Endothelial cell of umbilical vein (primary cell): ENCODE measurements around the gene RPL35. TPM values are rescaled to one million over a fixed set of nuclear protein-coding genes. Genes with fewer than 3 reads are reported as not detected.

Source experiments
- BruUV-seq: library from RNA; stranded (reverse); fragments of 400-500 nt; replicated peaks from 2 replicates; lab custom pipeline; 2021; lab: Mats Ljungman, UMichigan
- CTCF ChIA-PET: fragments of 300-600, 350-600 bp; sonication (Branson Sonifier 250); formaldehyde crosslinking; loops from one replicate; lab custom pipeline; 2021; ENCODE audit warnings: antibody characterized with exemption, inconsistent platforms; lab: Charles Lee
- POLR2A ChIA-PET: fragments of 300-600, 350-600 bp; sonication (Branson Sonifier 250); formaldehyde crosslinking; loops from one replicate; lab custom pipeline; 2021; ENCODE audit warnings: antibody characterized with exemption, inconsistent platforms; lab: Charles Lee
- DNase-seq: peaks from one replicate; pipeline ENCODE4 v3.0.0-alpha.2; 2011; ENCODE audit warnings: low read depth, low spot score
- FAIRE-seq: peaks from 2 replicates; lab custom pipeline; 2011; peaks lifted over from hg19 to GRCh38; lab: Jason Lieb, UNC
- H2AFZ ChIP-seq: 2 replicates; pipeline ENCODE4 v1.6.0; 2012; ENCODE audit warnings: low read depth, low read length, control low read depth, inconsistent platforms
- H3K27ac ChIP-seq: 2 replicates; pipeline ENCODE4 v1.5.1; 2011; ENCODE audit warnings: low read depth, mild to moderate bottlenecking, control low read depth, low read length, moderate library complexity; ENCODE audit not compliant: insufficient read depth
- H3K27me3 ChIP-seq, 2 experiments: 2 replicates each; pipeline versions ENCODE4 v1.6.0 to v1.6.1; 2011; ENCODE audit warnings: low read length in 2 of 2, mixed read lengths in 1 of 2; ENCODE audit not compliant: control insufficient read depth in 2 of 2, insufficient read depth in 2 of 2
- H3K36me3 ChIP-seq, 2 experiments: 2 replicates in 1 of 2; 3 replicates in 1 of 2; pipeline ENCODE4 v1.5.1; 2011; ENCODE audit warnings: low read length in 2 of 2, mild to moderate bottlenecking in 1 of 2, moderate library complexity in 1 of 2; ENCODE audit not compliant: control insufficient read depth in 2 of 2, insufficient read depth in 2 of 2; ENCODE audit errors: extremely low read depth in 1 of 2
- H3K4me1 ChIP-seq: 3 replicates; pipeline ENCODE4 v1.5.1; 2011; ENCODE audit warnings: mild to moderate bottlenecking, low read length; ENCODE audit not compliant: control insufficient read depth, insufficient read depth; ENCODE audit errors: extremely low read depth
- H3K4me2 ChIP-seq: 2 replicates; pipeline ENCODE4 v1.6.1; 2011; ENCODE audit warnings: low read length, control low read depth, mixed read lengths; ENCODE audit not compliant: insufficient read depth
- H3K4me3 ChIP-seq, 3 experiments: fragments of 200-600 bp in 1 of 3; sonication (generic), shearing (Covaris generic) in 1 of 3; replicated peaks in 1 of 3; 2 replicates each; pipeline ENCODE4 v1.5.1; 2011 to 2016; ENCODE audit warnings: control low read depth in 3 of 3, low read length in 3 of 3, mild to moderate bottlenecking in 2 of 3, inconsistent platforms in 1 of 3, low read depth in 1 of 3, moderate library complexity in 1 of 3; ENCODE audit not compliant: insufficient read depth in 1 of 3
- H3K79me2 ChIP-seq: 2 replicates; pipeline ENCODE4 v1.6.0; 2012; ENCODE audit warnings: low read length, inconsistent platforms; ENCODE audit not compliant: control insufficient read depth, insufficient read depth
- H3K9ac ChIP-seq: replicated peaks from 2 replicates; pipeline ENCODE3; 2011; ENCODE audit warnings: low read length, control low read depth; ENCODE audit not compliant: insufficient read depth; ENCODE audit errors: extremely low read depth
- H3K9me1 ChIP-seq: replicated peaks from 3 replicates; pipeline ENCODE4 v1.6.0; 2011; ENCODE audit warnings: mild to moderate bottlenecking, low read length; ENCODE audit not compliant: control insufficient read depth, insufficient read depth; ENCODE audit errors: extremely low read depth
- H3K9me3 ChIP-seq: replicated peaks from 2 replicates; pipeline ENCODE4 v1.5.1; 2012; ENCODE audit warnings: low read length, inconsistent platforms; ENCODE audit not compliant: control insufficient read depth, insufficient read depth
- H4K20me1 ChIP-seq: replicated peaks from 2 replicates; pipeline ENCODE3; 2011; ENCODE audit warnings: mild to moderate bottlenecking, low read length; ENCODE audit not compliant: control insufficient read depth, insufficient read depth; ENCODE audit errors: extremely low read depth
- EZH2 ChIP-seq: IDR thresholded peaks from 2 replicates; pipeline ENCODE4 v1.6.1; 2012; ENCODE audit warnings: borderline replicate concordance, low read depth, mild to moderate bottlenecking, moderate library complexity, low read length, inconsistent platforms; ENCODE audit not compliant: severe bottlenecking
- FOS ChIP-seq: IDR thresholded peaks from 2 replicates; pipeline ENCODE4 v1.6.1; 2011; ENCODE audit warnings: mild to moderate bottlenecking, low read length, moderate library complexity, borderline replicate concordance; ENCODE audit not compliant: insufficient read depth
- GATA2 ChIP-seq: IDR thresholded peaks from 2 replicates; pipeline ENCODE4 v1.7.0; 2011; ENCODE audit warnings: low read depth, mild to moderate bottlenecking, moderate library complexity, mixed read lengths, low read length; ENCODE audit not compliant: insufficient read length, insufficient read depth
- JUN ChIP-seq: IDR thresholded peaks from 2 replicates; pipeline ENCODE4 v1.6.1; 2011; ENCODE audit warnings: borderline replicate concordance, low read depth; ENCODE audit not compliant: insufficient read length, insufficient read depth
- MYC ChIP-seq: IDR thresholded peaks from one replicate; pipeline ENCODE4 v1.6.1; 2011; ENCODE audit warnings: mild to moderate bottlenecking, low read depth, low read length
- POLR2A ChIP-seq: IDR thresholded peaks from 2 replicates; pipeline ENCODE4 v1.6.1; 2012; ENCODE audit warnings: low read depth, mild to moderate bottlenecking, control low read depth, low read length
- POLR2AphosphoS5 ChIP-seq: IDR thresholded peaks from 2 replicates; pipeline ENCODE4 v1.6.1; 2012; ENCODE audit warnings: low read depth, mild to moderate bottlenecking, control low read depth, low read length, moderate library complexity; ENCODE audit not compliant: insufficient read depth
- dilution Hi-C: fragments of 300-500 bp; cut with MboI; formaldehyde crosslinking; loops from one replicate; pipeline ENCODE4 v1.15.0; 2019; ENCODE audit warnings: low sequenced_read_pairs; ENCODE audit not compliant: extremely low pct_ligation_motif_present
- intact Hi-C: fragments of 100-400 bp; cut with micrococcal nuclease; formaldehyde crosslinking; loops from one replicate; pipeline ENCODE4 v1.10.0; 2022
- polyA plus RNA-seq, 4 experiments: library from polyadenylated mRNA; depleted of rRNA in 3 of 4; stranded (reverse) in 3 of 4; unstranded in 1 of 4; fragments of >200 nt; gene quantifications; 2 replicates each; pipeline versions ENCODE4 v1.2.1 to v1.2.3, GENCODE V29; 2011 to 2012; ENCODE audit warnings: missing spikeins in 1 of 4
- total RNA-seq: library from RNA; stranded (reverse); gene quantifications from 2 replicates; pipeline ENCODE4 v1.2.3, GENCODE V29; 2021
- TF ChIP-seq, protein P1 (sequence below), 2 donors: IDR thresholded peaks; 1 replicate in 1 of 2; 2 replicates in 1 of 2; pipeline ENCODE4 v1.5.1; 2011; ENCODE audit warnings: low read length in 2 of 2, mild to moderate bottlenecking in 2 of 2, moderate library complexity in 2 of 2, control low read depth in 1 of 2, inconsistent platforms in 1 of 2, low read depth in 1 of 2; ENCODE audit not compliant: insufficient read depth in 1 of 2; ENCODE audit errors: extremely low read depth in 1 of 2
- TF ChIP-seq, protein P2 (sequence below): IDR thresholded peaks from 2 replicates; pipeline ENCODE4 v1.6.1; 2011; ENCODE audit not compliant: insufficient read depth, insufficient read length

The RPL35 gene
- total and polyA plus RNA-seq, 2 donors (not counting 3 experiments of a cell fraction or from before 2014, with no cell fraction given): 1,230 to 2,206 TPM

DNA sequence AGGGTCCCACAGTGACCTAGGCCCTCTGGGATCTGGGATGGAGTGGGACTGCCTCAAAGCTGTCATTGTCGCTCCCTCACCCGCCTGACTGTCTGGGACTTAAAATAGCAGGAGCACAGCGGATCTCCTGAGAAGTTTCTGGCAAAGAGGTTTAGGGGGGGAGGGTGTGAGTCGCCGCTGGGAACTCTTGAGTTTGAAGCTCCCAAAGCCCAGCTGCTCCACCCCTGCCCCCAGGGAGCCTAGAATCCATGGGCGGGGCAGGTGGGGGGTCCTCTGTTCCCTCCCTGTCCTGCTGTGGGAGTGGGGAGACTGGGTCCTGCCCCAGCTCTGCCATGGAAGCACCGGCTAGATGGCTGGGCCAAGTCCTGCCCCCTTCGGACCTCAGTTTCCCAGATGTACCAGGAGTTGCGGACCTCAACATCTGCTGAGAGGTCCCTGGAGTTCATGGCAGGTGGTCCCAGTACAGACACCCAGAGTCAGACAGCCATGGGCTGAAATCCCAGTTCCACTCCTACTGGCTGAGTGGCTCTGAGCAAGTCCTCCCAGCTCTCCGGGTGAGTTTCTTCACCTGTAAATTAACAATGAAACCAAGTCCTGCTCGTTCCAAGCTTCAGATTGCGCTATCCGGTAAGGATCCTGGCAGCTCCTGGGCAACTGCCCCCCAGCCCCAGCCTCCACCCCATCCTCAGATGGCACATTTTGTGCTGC lies 9.5 kb downstream of the RPL35 start:
- ChIA-PET CTCF (interaction anchor here (0.7 to 15.1 kb wide), 29 partner anchors 9 to 525 kb away, joined by 3 to 967 read pairs (median 7); partner anchors contain the start of genes ARPC5L, NR6A1, OLFML2A and RPL35), POLR2A (interaction anchor here (1.2 to 1.7 kb wide), 3 partner anchors 9 to 80 kb away, joined by 3 to 5 read pairs (median 4); partner anchors contain the start of genes ARPC5L and RPL35)
- BruUV-seq: no TSS peak
- H4K20me1 ChIP-seq: no peaks in the 10 kb centered on the region
- DNase-seq (no peak), FAIRE-seq (no peak)
- no peak overlapping the region for H2AFZ ChIP-seq
- H3K79me2 ChIP-seq: no peaks in the 10 kb centered on the region
- no peaks in the 10 kb centered on the region for H3K9me3 ChIP-seq
- H3K27me3 ChIP-seq: peaks cover 0 to 2% of the 10 kb centered on the region in 2 experiments
- dilution Hi-C loops: no loop called here
- peaks cover 3% of the 10 kb centered on the region for H3K4me1 ChIP-seq
- peaks cover 0 to 7% of the 10 kb centered on the region in 2 experiments for H3K36me3 ChIP-seq
- no peak overlapping the region for H3K9ac ChIP-seq
- intact Hi-C loops: no loop called here
- no peaks in the 10 kb centered on the region for H3K9me1 ChIP-seq
- H3K27ac ChIP-seq: no peak overlapping the region
- H3K4me3 ChIP-seq: no peak overlapping the region
- H3K4me2 ChIP-seq: peak overlapping the region; percentile 33
- TF ChIP-seq POLR2A: no peak
- no peak for TF ChIP-seq EZH2
- TF ChIP-seq, protein P1, sequence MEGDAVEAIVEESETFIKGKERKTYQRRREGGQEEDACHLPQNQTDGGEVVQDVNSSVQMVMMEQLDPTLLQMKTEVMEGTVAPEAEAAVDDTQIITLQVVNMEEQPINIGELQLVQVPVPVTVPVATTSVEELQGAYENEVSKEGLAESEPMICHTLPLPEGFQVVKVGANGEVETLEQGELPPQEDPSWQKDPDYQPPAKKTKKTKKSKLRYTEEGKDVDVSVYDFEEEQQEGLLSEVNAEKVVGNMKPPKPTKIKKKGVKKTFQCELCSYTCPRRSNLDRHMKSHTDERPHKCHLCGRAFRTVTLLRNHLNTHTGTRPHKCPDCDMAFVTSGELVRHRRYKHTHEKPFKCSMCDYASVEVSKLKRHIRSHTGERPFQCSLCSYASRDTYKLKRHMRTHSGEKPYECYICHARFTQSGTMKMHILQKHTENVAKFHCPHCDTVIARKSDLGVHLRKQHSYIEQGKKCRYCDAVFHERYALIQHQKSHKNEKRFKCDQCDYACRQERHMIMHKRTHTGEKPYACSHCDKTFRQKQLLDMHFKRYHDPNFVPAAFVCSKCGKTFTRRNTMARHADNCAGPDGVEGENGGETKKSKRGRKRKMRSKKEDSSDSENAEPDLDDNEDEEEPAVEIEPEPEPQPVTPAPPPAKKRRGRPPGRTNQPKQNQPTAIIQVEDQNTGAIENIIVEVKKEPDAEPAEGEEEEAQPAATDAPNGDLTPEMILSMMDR (IDR thresholded peaks at IDR 0.05; ENCODE audit: extremely low read depth in 1 of 2, insufficient read depth in 1 of 2, low read depth in 1 of 2, low read length in 2 of 2): no peak
- no peak for TF ChIP-seq FOS
- TF ChIP-seq MYC: no peak
- TF ChIP-seq GATA2: no peak
- no peak for TF ChIP-seq POLR2AphosphoS5
- no peak for TF ChIP-seq JUN
- TF ChIP-seq, protein P2, sequence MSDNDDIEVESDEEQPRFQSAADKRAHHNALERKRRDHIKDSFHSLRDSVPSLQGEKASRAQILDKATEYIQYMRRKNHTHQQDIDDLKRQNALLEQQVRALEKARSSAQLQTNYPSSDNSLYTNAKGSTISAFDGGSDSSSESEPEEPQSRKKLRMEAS: no peak
